Fibroblast of skin of right biceps (primary cell): ENCODE measurements around the gene MXD4.

Experiments used
- DNase-seq: peaks from one replicate; pipeline ENCODE4 v3.0.0-alpha.2; 2013

Gene MXD4

DNA sequence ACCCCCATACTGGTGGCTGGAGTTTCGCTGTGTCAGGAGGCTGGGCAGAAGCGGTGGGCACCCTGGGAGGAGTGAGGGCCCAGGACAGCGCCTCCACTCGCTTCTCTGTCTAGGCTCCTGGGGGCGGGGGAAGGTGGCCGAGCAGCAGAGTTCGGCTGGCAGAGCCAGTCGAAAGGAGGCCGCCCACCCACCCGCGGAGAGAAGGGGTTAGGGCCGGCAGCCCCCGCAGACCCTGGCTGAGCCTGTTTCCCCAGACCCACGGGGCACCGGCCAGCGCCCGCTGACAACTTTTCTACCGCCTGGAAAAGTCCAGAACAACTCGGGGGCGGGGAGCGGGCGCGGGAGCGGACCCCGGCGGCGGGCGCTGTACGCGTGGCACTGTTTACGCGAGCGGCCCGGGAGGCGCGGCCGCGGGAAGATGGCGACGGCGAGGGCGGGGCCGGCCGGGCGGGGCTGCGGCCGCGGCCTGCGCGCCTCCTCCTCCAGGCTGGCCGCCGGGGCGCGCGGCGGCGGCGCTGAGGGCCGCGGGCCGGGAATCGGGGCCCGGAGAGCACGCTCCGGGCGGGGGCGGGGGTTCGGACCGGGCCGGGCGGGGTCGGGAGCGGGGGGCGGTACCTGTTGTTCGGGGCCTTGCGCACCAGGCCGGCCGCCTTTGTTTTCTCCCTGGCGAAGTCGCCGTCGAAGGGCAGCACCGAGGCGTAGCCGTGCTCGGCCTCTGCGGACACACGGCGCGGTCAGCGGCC lies 628 bp downstream of the MXD4 start:
- peak; percentile 67 for DNase-seq

- no peak for DNase-seq
Measured at GRCh38 chr4:2260344-2261109, 1.4 kb downstream of the MXD4 start.

DNA sequence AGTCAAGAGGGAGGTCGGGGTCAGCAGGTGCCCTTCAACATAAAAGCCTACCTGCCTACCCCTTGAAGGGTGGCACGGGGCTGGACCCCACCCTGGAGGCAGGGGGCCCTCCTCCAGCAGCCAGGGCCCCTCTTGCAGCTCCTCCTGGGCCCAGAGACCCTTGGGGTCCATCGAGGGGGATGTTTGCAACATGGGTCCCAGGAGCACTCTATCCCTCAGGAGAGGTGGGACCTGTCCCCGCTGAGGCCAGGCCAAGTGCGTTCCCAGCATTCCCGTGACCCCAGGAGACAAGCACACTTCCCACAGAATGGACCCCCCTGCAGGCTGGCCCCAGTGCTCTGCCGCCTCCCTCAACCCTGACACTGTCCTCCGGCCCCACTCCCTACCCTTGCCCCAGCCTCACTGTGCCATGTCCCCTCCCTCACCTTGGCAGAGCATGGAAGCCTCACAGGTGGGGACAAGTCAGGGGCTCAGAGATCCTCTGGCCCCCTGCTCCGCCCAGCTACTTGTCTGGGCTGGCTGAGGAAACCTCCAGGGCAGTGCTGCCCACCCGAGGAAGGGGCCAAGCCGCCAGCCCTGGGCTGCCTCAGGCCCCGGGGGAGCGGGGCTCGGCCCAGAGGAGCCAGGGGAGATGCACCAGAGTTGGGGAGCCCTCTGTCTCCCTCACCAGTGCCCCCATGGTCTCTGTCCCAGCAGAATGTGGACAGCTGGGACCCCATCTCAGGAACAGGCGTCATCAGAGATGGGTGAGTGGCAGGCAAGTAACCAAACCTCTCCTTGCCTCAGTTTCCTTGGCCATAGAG lies 2.2 kb downstream of the MXD4 start:
- no peak for DNase-seq

GRCh38 chr4:2259036-2259540 lies 2.8 kb downstream of the MXD4 start:
- DNase-seq, result no peak

GRCh38 chr4:2258091-2259035 lies 3.5 kb downstream of the MXD4 start:
- no peak for DNase-seq

DNA sequence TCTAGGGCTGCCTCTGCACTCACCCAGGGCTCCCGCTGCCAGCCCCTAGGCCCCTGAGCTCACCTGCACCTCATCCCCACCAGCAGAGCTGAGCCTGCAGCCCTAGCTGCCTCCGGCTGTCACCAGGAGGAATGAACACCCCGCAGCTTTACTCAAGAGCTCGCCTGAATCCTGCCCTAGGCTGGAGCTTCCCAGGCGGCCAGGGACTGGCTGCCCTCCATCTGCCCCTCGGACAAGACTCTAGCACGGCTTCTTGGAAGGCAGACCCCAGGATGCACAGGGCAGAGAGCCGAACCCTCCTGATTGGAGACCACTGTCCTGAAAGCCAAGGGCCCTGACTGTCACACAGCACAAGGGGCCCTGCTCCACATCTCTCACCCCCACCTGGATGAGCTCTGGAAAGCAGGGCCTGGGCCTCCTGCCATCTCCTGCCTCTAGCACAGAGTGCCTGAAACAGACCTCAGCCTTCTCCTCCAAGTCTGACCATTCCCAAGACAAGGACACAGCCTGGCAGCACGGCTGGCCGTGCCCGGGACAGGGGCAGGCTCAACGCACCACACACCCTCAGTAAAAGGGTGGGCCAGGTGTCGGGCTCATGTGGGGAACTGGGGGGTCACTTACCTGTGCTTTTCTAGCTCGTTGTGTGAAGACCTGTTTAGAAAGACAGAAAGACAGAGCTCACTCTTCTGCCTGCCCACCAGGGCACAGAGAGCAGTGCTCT lies 4.4 kb downstream of the MXD4 start:
- no peak for DNase-seq

GRCh38 chr4:2256781-2257191 lies 5.1 kb downstream of the MXD4 start:
- DNase-seq, result no peak

DNA sequence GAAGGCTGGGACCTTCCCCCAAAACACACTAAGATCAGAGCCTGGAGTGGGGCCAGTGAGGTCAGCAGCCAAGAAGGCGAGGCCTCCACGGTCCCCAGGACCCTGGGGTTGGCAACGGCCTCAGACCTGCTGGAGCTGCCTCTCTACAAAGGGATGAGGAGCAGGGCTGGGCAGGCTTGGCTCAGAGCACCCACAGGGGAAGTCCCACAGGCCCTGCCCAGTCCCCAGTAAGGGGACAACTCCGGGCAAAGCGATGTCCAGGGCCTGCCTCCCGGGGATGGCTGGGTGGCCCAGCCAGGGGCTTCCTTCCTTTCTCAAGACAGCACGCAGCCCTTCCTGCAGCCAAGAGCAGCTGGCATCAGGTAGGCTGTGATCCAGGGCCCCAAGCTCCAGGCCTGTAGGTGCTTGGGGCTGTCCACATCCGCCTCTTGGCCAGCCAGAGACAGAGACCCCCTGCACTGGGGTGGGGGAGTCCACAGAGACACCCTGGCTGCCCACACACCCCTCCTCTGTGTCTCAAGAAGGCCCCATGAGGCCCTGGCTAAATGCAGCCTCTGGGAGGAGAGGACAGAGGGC lies 5.7 kb downstream of the MXD4 start:
- no peak for DNase-seq

GRCh38 chr4:2255501-2256155 lies 6.3 kb downstream of the MXD4 start:
- DNase-seq, result no peak

DNA sequence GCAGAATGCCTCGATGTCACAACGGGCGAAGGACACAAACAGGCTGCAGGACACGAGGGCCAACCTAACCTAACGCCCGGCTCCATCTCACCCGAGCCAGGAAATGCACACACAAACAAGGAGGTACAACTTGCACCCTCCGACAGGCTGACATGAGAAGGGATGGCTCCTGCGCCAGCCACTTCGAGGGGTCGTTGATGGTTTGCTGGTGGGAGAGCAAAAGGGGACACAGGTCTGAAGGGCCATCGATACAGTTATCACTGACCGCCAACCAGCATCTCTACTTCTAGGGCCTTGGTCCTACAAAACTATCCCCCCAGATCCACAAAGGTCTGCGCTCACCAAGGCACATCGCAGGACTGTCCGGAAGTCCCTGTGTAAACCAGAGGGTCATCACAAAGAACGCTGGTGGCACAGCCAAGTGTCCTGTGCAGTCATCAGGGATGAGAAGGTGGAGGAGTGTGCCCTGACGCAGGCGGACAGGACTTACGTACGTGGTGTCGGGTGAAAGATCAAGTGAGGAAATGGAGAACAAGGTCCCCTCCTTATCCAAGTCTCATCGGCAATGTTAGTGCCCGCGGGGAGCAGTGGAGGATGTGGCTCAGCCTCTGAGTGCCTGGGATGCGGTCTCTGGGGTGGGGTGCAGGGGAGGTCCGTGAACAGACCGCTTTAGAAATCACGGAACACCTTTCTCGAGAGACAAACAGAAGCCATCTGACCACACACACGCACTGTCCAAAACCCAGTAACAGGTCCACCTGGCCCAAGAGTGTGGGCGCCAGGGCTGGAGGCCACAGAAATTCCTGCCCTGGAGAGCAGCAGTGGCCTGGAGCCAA lies 7.0 kb downstream of the MXD4 start:
- DNase-seq, result no peak

- DNase-seq, result no peak
Measured at GRCh38 chr4:2253160-2254084, 8.5 kb downstream of the MXD4 start.

- no peak for DNase-seq
Measured at GRCh38 chr4:2252530-2253091, 9.3 kb downstream of the MXD4 start.

DNA sequence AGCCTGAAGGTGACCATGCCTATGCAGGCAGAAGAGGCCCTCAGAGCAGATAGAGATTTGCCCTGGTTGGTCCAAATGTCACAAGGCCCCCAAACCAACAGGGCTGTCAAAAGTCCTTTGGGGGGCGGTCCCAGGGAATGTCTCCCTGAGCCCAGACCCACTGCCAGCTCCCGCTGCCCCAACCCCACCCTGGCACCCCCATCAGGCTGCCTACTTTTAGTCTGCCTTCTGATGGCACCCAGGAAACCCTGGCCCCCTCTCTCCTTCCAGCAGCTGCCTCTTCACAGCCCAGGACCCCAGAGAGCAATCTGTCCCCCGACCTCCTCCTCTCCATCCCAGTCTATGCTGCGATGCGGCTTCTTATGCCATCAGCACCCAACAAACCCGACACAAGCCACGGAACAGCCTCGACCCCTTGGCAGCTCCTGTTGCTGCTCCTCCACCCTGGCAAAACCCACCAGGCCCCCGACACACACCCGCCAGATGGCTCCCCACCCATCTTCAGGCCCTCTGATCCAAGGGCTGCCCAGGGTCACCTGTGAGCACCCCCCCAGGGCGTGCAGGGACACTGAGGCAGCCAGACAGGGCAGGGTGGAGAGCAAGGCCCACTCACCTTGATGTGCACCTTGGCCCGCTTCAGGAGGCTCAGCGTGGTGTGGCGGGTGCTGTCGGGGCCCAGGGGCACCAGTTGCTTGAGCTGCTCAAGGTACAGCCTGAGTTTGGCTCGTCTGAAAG lies 9.9 kb downstream of the MXD4 start:
- no peak for DNase-seq

DNA sequence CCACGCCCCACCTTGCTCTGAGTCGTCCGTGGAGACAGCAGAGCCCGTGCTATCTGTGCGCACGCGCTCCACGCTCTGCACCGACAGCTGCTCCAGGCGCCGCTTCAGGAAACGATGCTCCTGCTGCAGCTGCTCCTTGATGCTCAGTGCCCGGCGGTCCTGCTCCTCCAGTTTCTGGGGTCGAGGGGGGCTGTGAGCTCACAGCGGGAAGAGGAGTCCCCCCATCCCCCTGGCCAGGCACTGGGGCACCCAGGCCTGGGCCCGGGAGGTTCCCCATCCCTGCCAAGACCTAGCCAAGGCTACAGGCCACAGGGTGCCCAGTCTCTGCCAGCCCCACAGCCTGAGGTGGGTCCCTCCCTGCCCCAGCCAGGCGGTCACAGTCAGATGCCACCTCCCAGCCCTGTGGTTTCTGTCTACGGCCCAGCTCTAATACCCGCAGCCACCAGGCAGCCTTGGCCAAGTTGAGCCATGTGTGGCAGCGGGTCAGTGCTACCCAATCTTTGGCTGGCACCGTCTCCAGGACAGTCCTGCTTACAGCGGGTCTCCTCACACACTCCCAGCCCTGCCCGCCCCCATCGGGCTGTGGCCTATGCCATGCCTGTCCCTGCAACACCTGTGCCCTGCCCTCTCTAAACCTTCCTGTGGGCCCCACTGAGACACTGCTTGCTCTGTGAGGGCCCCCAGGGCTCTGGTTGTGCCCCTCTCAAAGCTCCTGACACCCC lies 10.7 kb downstream of the MXD4 start:
- no peak for DNase-seq

DNA sequence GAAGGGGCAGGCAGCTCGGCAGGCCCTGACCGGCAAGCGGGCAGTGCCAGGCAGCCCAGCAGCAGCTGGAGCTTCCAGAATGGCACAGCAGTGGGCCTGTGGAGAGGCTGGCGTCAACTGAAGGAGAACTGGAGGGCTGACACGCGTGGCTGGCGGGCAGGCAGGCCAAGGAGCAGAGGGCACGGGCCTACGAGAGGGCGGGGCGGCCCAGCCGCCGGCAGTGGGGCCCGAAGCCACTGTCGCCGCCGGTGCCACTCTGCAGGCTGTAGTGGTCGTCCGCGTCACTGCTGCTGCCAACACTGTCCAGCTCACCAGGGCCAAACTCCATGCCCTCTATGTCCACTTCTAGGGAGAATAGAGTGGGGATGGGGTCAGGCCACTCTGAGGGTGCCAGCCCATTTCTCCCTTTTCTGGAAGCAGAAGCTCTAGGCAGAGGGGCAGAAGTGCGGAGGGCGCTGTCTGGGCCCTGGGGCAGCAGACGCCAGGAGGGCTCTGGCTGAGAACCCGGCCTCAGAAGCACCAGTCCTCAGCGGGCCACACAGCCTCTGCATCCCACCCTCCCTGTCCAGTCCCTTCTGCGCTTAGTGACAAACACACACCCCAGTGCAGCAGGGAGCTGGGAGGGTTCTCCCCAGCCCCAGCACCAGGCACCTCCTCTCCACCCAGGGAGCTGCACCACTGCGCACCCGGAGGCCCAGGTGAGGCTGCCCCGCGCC lies 11.4 kb downstream of the MXD4 start:
- DNase-seq, result no peak
